Ishikawa (cell line): ENCODE results near the gene PREX1.

Experiments used
- CEBPB ChIP-seq: IDR thresholded peaks from 2 replicates; pipeline ENCODE4 v1.6.1; 2012
- CREB1 ChIP-seq: IDR thresholded peaks from 2 replicates; pipeline ENCODE4 v1.6.1; 2012; ENCODE audit warnings: low read depth
- EGR1 ChIP-seq: IDR thresholded peaks from 2 replicates; pipeline ENCODE4 v1.6.1; 2012
- EP300 ChIP-seq: IDR thresholded peaks from 2 replicates; pipeline ENCODE4 v1.6.1; 2012; ENCODE audit warnings: borderline replicate concordance
- FOXM1 ChIP-seq: IDR thresholded peaks from 2 replicates; pipeline ENCODE4 v1.6.1; 2012; ENCODE audit warnings: low read depth, borderline replicate concordance
- RAD21 ChIP-seq: IDR thresholded peaks from 2 replicates; pipeline ENCODE4 v1.6.1; 2012; ENCODE audit warnings: low read depth
- TAF1 ChIP-seq: IDR thresholded peaks from 2 replicates; pipeline ENCODE4 v1.6.1; 2012; ENCODE audit warnings: low read depth, mild to moderate bottlenecking
- TCF12 ChIP-seq: IDR thresholded peaks from 2 replicates; pipeline ENCODE4 v1.6.1; 2012; ENCODE audit warnings: low read depth
- TEAD4 ChIP-seq: IDR thresholded peaks from 2 replicates; pipeline ENCODE4 v1.6.1; 2012
- YY1 ChIP-seq: IDR thresholded peaks from 2 replicates; pipeline ENCODE4 v1.6.1; 2012; ENCODE audit warnings: low read depth
- ZBTB7A ChIP-seq: IDR thresholded peaks from 2 replicates; pipeline ENCODE4 v1.6.1; 2012; ENCODE audit warnings: low read depth
- TF ChIP-seq, protein P1 (sequence below): IDR thresholded peaks from 2 replicates; pipeline ENCODE4 v1.6.1; 2012; ENCODE audit warnings: low read depth, mild to moderate bottlenecking
- TF ChIP-seq, protein P2 (sequence below): IDR thresholded peaks from 2 replicates; pipeline ENCODE4 v1.6.1; 2012
- TF ChIP-seq, protein P3 (sequence below): IDR thresholded peaks from 2 replicates; pipeline ENCODE4 v1.6.1; 2012

DNA sequence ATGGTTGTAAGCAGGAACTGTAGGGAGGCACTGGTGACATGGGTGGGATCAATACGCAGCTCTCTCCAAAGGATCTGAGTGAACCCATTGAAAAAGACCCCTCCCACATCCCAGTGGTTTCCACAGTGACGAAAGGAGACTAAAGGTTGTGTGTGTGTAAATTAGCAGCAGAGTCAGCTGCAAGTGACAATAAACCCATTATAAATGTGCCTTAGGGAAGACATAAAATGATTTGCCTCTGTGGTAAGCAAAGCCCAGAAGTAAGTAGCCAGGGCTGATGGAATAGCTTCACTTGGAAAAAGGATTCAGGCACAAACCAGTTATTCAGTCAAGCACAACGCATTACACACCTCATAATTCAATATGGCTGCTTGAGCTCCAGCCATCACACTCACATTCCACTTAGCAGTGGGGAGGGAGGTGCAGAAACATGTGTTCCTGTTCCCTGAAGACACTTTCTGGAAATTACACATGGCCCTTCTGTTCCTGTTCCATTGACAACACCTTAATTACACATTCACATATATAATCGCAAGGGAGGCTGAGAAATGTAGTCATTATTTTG lies 231.4 kb downstream of the PREX1 start:
- TF ChIP-seq ZBTB7A (no peak), EP300 (no peak), TEAD4 (no peak), EGR1 (no peak), TAF1 (no peak), RAD21 (no peak), CREB1 (no peak), FOXM1 (no peak), CEBPB (no peak), TCF12 (no peak), YY1 (no peak)
- TF ChIP-seq, protein P1, sequence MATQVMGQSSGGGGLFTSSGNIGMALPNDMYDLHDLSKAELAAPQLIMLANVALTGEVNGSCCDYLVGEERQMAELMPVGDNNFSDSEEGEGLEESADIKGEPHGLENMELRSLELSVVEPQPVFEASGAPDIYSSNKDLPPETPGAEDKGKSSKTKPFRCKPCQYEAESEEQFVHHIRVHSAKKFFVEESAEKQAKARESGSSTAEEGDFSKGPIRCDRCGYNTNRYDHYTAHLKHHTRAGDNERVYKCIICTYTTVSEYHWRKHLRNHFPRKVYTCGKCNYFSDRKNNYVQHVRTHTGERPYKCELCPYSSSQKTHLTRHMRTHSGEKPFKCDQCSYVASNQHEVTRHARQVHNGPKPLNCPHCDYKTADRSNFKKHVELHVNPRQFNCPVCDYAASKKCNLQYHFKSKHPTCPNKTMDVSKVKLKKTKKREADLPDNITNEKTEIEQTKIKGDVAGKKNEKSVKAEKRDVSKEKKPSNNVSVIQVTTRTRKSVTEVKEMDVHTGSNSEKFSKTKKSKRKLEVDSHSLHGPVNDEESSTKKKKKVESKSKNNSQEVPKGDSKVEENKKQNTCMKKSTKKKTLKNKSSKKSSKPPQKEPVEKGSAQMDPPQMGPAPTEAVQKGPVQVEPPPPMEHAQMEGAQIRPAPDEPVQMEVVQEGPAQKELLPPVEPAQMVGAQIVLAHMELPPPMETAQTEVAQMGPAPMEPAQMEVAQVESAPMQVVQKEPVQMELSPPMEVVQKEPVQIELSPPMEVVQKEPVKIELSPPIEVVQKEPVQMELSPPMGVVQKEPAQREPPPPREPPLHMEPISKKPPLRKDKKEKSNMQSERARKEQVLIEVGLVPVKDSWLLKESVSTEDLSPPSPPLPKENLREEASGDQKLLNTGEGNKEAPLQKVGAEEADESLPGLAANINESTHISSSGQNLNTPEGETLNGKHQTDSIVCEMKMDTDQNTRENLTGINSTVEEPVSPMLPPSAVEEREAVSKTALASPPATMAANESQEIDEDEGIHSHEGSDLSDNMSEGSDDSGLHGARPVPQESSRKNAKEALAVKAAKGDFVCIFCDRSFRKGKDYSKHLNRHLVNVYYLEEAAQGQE = no peak
- TF ChIP-seq, protein P2, sequence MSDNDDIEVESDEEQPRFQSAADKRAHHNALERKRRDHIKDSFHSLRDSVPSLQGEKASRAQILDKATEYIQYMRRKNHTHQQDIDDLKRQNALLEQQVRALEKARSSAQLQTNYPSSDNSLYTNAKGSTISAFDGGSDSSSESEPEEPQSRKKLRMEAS = no peak
- TF ChIP-seq, protein P3, sequence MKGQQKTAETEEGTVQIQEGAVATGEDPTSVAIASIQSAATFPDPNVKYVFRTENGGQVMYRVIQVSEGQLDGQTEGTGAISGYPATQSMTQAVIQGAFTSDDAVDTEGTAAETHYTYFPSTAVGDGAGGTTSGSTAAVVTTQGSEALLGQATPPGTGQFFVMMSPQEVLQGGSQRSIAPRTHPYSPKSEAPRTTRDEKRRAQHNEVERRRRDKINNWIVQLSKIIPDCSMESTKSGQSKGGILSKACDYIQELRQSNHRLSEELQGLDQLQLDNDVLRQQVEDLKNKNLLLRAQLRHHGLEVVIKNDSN = no peak
